ENCODE measurements around the gene PPP3CA. TPM values are rescaled to one million over a fixed set of nuclear protein-coding genes. Genes with fewer than 3 reads are reported as not detected.
A peak's percentile ranks its signal among the peaks of the same experiment; 100 is the strongest.

PPP3CA gene
- total RNA-seq, 2 donors from 2014 or later, result 71.3 to 142 TPM

DNA sequence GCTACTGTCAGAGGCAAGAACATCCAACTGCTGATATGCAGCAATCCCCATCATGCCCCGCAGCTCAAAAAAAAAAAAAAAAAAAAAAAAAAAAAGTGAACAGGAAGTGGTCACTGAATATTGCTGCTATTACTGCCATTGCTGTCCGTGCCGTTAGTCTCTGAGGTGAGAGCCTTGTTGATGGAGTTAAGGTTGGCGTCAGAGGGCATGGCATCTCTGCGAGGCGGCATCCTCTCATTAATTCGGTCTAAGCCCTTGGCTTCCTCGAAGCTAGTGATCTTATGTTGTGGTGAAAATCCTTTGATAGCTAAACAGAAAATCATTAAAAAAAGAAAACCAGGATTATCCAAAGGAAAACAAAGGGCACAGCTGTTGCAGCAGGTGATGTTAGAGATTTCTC is 321.6 kb downstream of the PPP3CA start:
- no peaks in the 10 kb centered on the region for H3K4me1 ChIP-seq (replicated peaks)
- intact Hi-C loops (cut with DNase I), result no loop called here
- no peaks in the 10 kb centered on the region for H3K9me3 ChIP-seq
- no peaks in the 10 kb centered on the region for H3K27me3 ChIP-seq (replicated peaks; ENCODE audit: insufficient read depth)
- DNase-seq (ENCODE audit: low spot score), result no peak
- 95% methylated on average over 8 of the region's 8 CpGs for WGBS
- no peak overlapping the region for H3K27ac ChIP-seq
- H3K4me3 ChIP-seq, result no peak overlapping the region
- H3K36me3 ChIP-seq, result no peaks in the 10 kb centered on the region
- TF ChIP-seq POLR2A (IDR thresholded peaks at IDR 0.05) (no peak), POLR2AphosphoS5 (IDR thresholded peaks at IDR 0.05) (no peak)
- TF ChIP-seq, protein P1, sequence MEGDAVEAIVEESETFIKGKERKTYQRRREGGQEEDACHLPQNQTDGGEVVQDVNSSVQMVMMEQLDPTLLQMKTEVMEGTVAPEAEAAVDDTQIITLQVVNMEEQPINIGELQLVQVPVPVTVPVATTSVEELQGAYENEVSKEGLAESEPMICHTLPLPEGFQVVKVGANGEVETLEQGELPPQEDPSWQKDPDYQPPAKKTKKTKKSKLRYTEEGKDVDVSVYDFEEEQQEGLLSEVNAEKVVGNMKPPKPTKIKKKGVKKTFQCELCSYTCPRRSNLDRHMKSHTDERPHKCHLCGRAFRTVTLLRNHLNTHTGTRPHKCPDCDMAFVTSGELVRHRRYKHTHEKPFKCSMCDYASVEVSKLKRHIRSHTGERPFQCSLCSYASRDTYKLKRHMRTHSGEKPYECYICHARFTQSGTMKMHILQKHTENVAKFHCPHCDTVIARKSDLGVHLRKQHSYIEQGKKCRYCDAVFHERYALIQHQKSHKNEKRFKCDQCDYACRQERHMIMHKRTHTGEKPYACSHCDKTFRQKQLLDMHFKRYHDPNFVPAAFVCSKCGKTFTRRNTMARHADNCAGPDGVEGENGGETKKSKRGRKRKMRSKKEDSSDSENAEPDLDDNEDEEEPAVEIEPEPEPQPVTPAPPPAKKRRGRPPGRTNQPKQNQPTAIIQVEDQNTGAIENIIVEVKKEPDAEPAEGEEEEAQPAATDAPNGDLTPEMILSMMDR (IDR thresholded peaks at IDR 0.05), result no peak

DNA sequence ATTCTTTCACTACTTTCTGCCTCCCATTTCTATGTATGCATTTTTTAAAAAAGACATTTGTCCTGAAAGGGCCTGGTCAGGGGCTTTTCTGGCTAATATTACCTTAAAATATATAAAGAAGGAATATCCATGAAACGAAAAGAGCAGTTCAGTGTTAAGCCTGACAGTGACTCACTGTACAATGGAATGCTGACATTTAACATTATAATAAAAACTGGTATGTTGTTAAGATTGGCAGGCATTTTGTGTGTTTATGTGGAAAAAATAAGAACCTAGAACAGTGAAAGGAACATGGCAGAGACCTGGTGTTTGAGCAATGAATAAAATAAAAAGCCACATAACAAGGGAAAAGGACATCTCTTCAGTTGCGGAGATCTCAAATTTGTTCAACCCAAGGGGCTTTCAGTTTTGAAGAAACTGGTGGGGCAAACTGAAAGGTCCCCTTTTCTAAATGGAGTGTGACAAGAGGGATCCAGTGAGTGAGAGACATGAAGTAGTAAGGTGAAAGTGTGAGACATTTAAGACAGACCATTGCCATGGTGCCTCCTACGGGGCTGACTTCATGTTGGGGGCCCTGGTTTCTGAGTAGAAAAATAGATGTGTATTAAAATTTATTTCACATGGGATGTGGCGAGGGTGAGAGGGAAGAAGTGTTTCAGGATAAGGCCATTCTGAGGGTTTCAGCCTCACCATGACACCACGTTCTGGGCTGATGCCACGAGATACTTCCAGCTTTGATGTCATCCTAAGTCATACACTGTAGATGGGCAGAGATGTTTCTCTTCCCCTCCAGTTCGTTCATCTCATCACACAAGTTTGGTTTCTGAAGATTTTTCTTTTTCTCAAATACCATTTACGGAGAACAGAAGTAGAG is 324.9 kb downstream of the PPP3CA start:
- intact Hi-C loops (cut with DNase I), result no loop called here
- Histone ChIP-seq H3K9me3 (no peaks in the 10 kb centered on the region), H3K36me3 (no peaks in the 10 kb centered on the region), H3K4me3 (no peak overlapping the region), H3K27me3 (replicated peaks; ENCODE audit: insufficient read depth) (no peaks in the 10 kb centered on the region), H3K4me1 (replicated peaks) (no peaks in the 10 kb centered on the region), H3K27ac (no peak overlapping the region)
- DNase-seq (ENCODE audit: low spot score), result no peak
- TF ChIP-seq, protein P1 (IDR thresholded peaks at IDR 0.05), result no peak
- TF ChIP-seq POLR2AphosphoS5 (IDR thresholded peaks at IDR 0.05) (no peak), POLR2A (IDR thresholded peaks at IDR 0.05) (no peak)
- WGBS, result 86% methylated on average over 8 of the region's 8 CpGs

DNA sequence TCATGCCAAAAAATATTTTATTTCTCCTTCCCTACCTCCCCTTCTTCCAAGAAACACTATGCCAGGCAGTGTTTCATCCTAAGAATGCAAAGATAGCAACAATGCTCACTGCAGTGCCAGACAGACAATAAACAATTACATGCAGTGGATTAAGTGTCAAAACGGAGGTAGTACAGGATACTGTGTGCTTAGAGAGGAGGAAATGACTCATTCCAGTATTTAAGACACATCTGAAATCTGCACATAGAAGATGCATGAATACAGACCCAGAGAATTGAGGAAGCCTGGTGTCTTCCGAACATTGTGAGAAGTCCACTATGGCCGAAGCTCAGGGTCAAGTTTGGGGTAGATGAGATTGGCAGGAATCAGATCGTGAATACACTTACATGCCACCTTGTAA is 326.4 kb downstream of the PPP3CA start:
- Histone ChIP-seq H3K4me1 (replicated peaks) (no peaks in the 10 kb centered on the region), H3K9me3 (no peaks in the 10 kb centered on the region), H3K27me3 (replicated peaks; ENCODE audit: insufficient read depth) (no peaks in the 10 kb centered on the region), H3K36me3 (no peaks in the 10 kb centered on the region), H3K4me3 (no peak overlapping the region), H3K27ac (no peak overlapping the region)
- intact Hi-C loops (cut with DNase I), result no loop called here
- WGBS, result 55% methylated on average over 4 of the region's 4 CpGs
- no peak for DNase-seq (ENCODE audit: low spot score)
- TF ChIP-seq, protein P1 (IDR thresholded peaks at IDR 0.05), result no peak
- peak; percentile 48 for TF ChIP-seq POLR2AphosphoS5 (IDR thresholded peaks at IDR 0.05)
- TF ChIP-seq POLR2A (IDR thresholded peaks at IDR 0.05), result no peak

DNA sequence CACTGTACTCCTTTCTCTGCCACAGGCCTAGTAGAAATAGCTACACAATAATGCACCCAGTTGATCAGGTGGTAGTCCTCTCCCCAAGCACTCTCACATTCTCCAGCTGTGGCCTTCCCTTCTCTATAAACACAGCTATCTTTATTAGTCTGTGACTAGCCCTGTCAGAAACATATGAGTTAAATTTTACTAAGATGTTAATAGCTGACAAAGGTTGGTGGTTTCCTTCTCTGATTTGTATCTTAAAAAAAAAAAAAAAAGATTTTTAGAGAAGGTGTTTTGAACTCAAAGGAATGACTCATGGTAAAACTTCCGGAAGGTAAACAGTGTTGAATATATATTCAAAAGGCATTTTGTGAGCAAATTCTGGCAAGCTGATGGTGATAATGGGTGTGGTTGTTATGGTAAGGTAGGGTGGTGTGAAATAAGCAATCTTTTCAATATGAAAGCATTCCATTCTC is 327.4 kb downstream of the PPP3CA start:
- no peaks in the 10 kb centered on the region for H3K36me3 ChIP-seq
- no peaks in the 10 kb centered on the region for H3K4me1 ChIP-seq (replicated peaks)
- H3K9me3 ChIP-seq, result no peaks in the 10 kb centered on the region
- no peaks in the 10 kb centered on the region for H3K27me3 ChIP-seq (replicated peaks; ENCODE audit: insufficient read depth)
- TF ChIP-seq, protein P1 (IDR thresholded peaks at IDR 0.05), result no peak
- TF ChIP-seq POLR2A (IDR thresholded peaks at IDR 0.05), result no peak
- no peak for TF ChIP-seq POLR2AphosphoS5 (IDR thresholded peaks at IDR 0.05)
- H3K4me3 ChIP-seq, result no peak overlapping the region
- WGBS, result 24% methylated on average over 1 of the region's 1 CpG
- no peak overlapping the region for H3K27ac ChIP-seq
- intact Hi-C loops (cut with DNase I), result no loop called here
- DNase-seq (ENCODE audit: low spot score), result no peak

DNA sequence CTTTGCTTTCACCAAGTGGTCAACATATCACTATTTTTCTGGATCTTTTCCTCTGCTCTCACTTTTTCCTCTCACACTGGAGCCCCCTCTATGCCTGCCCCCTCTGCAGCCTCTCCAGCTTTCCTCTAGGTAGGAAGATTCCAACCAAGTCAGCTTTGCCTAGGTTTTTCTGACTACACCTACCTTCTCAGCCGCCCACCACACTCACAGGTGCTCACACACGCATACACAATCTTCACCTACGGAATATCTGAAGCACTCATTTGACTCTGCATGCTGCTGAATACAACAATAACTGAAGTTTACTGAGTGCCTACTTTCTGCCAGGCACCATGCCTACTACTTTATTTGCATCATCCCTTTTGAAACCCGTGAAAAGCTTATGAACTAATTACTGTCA is 328.0 kb downstream of the PPP3CA start:
- no peak for TF ChIP-seq POLR2AphosphoS5 (IDR thresholded peaks at IDR 0.05)
- TF ChIP-seq, protein P1 (IDR thresholded peaks at IDR 0.05), result no peak
- 80% methylated on average over 4 of the region's 4 CpGs for WGBS
- no peaks in the 10 kb centered on the region for H3K9me3 ChIP-seq
- H3K4me3 ChIP-seq, result no peak overlapping the region
- no peaks in the 10 kb centered on the region for H3K4me1 ChIP-seq (replicated peaks)
- H3K36me3 ChIP-seq, result no peaks in the 10 kb centered on the region
- DNase-seq (ENCODE audit: low spot score), result no peak
- H3K27me3 ChIP-seq (replicated peaks; ENCODE audit: insufficient read depth), result no peaks in the 10 kb centered on the region
- no peak overlapping the region for H3K27ac ChIP-seq
- intact Hi-C loops (cut with DNase I), result no loop called here
